DMS 273 (cell line): Measurements from ENCODE around the gene SLC34A3.

Experiments
- DNase-seq: peaks from one replicate; lab custom pipeline; 2025; ENCODE audit not compliant: unreplicated experiment; lab: John Stamatoyannopoulos, UW

Gene SLC34A3

DNA sequence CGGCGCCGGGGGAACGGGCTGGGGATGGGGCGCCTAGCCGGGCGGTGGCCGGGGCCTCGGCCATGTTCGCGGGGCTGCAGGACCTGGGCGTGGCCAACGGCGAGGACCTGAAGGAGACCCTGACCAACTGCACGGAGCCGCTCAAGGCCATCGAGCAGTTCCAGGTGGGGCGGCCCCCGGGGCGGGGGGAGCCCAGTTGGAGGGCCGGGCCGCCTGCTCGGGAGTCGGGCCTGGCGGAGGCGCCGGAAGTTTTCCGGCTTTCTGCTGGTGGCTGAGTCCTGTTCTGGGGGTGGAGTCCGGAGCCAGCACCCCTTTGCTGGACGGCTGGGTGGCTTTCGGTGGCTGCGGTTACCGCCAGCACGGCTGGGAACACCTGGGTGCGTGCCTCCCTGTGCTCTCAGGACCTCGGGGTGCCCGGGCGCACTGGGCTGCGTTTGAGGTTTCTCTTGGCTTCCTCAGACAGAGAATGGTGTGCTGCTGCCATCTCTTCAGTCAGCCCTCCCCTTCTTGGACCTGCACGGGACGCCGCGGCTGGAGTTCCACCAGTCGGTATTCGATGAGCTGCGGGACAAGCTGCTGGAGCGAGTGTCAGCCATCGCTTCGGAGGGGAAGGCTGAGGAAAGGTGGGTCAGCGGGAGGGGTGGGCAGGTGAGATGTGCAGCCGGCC is 24.9 kb downstream of the SLC34A3 start:
- DNase-seq = peak; percentile 74

DNA sequence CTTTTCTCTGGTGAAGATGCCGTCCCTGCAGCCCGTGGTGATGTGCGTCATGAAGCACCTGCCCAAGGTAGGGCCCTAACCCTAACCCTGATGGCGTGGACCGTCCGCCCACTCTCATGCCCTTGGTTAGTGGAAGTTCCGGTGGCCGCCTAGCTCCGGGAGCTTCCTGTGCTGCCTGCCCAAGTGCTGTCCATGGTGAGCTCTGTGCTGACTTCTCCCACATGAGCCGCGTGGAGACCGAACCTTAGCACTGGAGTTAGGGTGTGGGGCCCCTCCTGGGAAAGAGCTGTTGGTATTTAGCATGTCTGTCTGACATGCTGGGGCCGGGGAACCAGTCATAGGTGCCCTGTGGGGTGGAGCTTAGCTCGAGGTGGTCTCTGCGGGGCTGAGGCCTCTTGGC is 25.7 kb downstream of the SLC34A3 start:
- DNase-seq = no peak

DNA sequence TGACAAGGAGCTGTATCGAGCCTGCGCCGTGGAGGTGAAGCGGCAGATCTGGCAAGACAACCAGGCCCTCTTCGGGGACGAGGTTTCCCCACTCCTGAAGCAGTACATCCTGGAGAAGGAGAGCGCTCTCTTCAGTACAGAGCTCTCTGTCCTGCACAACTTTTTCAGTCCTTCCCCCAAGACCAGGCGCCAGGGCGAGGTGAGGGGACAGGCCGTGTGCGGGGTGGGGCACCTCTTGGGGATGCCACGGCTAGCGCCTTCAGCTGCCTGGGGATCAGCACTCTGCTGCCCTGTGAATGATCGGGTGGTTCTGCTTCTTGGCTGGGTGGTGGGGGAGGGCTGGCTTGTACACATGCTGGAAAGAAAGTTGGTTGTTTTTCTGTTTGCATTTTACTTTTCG is 26.2 kb downstream of the SLC34A3 start:
- no peak for DNase-seq

DNA sequence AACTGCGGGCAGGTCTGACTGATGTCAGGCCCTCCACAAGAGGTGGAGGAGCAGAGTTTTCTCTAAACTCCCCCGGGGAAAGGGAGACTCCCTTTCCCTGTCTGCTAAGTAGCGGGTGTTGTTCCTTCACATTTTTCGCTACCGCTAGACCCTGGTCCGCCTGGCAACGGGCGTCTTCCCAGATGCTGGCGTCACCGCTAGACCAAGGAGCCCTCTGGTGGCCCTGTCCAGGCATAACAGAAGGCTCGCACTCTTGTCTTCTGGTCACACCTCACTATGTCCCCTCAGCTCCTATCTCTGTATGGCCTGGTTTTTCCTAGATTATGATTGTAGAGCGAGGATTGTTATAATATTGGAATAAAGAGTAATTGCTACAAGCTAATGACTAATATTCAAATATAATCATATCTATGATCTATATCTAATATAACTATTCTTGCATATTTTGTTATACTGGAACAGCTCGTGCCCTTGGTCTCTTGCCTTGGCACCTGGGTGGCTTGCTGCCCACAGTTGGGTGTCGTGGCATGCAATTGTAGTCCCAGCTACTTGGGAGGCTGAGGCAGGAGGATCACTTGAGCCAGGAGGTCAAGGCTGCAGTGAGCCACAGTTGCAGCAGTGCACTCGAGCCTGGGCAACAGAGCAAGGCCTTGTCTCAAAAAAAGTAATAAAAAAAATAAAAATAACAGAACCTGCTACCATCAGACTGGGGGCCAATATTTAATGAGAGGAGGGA is 31.6 kb downstream of the SLC34A3 start:
- peak; percentile 67 for DNase-seq

DNA sequence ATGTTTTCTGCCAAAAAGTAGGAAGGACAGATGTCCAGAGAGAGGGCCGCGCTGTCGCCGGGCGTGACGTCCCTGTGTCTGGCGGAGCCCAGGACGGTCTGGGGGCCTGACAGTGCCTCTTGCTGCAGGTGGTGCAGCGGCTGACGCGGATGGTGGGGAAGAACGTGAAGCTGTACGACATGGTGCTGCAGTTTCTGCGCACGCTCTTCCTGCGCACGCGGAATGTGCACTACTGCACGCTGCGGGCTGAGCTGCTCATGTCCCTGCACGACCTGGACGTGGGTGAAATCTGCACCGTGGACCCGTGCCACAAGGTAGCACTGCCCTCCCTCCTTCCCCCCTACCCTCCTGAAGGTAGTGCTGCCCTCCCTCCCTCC is 32.2 kb downstream of the SLC34A3 start:
- no peak for DNase-seq

DNA sequence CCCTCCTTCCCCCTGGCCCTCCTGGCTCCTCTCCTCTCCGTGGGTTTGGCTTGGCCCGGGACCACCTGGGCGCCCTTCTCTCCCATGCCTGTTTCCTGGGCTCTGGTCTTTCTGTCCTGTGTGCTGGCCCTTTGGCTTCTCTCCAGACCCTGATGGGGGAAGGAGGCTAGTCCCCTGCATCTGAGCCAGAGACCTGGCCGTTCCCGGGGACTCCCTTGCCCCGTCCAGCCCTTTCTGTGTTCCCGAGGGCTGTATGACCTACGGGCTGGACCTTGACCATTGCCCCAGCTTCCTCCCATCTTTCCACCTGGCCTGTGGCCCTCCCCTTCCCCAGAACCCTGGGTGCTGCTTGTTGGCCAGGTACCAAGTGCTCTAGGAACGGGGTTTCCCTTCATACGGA is 32.8 kb downstream of the SLC34A3 start:
- DNase-seq = no peak

DNA sequence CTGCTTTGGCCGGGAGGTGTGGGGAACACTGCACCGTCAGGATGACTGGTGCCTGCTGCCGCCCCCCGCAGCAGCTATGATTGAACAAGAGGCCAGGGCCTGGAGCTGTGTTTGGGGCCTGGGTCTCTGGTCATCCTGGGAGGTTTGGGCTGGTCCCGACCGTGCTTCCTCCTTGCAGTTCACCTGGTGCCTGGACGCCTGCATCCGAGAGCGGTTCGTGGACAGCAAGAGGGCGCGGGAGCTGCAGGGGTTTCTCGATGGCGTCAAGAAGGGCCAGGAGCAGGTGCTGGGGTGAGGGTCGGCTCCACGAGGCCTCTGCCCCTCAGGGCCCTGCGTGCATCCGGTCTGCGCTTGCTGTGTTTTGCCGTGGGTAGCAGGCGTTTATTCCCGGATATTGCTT is 33.4 kb downstream of the SLC34A3 start:
- no peak for DNase-seq

DNA sequence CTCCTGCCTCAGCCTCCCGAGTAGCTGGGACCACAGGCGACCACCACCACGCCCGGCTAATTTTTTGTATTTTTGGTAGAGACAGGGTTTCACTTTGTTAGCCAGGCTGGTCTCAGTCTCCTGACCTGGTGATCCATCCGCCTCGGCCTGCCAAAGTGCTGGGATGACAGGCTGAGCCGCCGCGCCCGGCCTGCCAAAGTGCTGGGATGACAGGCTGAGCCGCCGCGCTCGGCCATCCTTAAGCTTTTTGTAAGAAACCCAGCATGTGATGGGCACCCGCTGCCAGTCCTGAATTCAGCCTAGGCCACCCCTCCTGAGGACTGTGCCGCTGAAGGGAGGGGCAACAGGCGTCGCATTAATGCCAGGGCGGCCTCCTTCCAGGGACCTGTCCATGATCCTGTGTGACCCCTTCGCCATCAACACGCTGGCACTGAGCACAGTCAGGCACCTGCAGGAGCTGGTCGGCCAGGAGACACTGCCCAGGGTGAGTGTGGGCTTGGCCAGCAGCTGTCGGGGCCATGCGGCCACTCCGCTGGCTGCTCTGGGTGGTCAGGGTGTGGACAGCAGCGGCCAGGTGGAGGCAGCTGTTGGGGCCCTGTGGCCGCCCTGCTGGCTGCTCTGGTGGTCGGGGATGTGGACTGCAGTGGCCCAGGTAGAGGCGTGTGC is 34.9 kb downstream of the SLC34A3 start:
- no peak for DNase-seq

DNA sequence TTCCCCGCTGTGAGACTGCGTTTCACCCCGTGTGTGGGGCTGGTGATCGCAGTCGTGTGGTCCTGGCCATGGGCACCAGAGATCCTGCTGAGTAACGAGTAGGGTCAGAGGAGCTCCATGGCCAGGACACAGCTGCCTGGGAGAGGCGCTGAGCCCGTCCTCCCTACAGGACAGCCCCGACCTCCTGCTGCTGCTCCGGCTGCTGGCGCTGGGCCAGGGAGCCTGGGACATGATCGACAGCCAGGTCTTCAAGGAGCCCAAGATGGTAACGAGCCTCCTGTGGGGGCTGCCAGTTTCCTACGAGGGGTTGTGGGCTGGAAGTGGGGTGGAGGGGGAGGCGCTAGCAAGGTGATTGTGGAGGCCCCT is 35.4 kb downstream of the SLC34A3 start:
- DNase-seq = no peak

DNA sequence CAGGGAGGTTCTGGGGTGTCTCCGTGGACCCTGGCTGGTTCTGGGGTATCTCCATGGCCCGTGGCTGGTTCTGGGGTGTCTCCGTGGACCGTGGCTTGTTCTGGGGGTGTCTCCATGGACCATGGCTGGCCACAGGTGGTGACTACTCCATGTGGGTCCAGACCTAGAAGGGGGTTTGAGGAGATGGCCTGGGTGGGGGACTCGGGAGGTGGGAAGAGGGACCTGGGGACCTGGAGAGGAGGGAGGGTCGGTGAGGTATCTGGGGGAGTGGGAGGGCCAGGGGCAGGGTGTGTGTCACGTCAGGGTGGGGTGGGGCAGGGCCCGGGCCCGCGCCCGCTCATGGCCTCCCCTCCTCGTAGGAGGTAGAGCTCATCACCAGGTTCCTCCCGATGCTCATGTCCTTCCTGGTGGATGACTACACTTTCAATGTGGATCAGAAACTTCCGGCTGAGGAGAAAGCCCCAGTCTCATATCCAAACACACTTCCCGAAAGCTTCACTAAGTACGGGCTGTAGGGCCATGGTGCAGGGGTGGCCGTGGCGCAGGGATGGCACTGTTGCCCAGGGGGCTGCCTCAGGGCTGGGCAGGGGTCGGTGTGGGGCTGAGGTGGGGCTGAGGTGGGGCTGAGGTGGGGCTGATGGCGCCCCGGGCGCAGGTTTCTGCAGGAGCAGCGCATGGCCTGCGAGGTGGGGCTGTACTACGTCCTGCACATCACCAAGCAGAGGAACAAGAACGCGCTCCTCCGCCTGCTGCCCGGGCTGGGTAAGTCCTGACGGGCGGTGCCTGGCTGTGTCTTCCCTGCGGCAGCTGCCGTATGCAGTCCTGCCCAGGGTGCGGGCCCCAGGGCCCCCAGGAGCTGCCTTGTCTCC is 36.1 kb downstream of the SLC34A3 start:
- DNase-seq = no peak

DNA sequence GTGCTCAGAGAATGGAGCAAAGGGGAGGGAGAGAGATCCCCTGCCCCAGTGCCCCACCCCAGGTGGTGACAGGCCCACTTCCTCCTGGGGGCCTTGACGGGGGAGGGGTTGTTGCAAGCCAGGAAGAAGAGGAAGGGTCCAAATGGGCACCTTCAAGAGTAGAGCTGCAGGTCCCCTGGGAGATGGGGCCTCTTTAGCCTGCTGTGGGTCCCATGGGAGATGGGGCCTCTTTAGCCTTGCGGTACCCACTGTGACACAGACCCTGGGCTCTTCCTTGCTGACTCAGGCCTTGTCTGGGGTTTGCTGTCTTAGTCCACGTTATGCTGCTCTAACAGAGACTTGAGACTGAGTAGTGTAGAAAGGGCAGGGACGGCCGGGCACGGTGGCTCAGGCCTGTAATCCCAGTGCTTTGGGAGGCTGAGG is 37.2 kb downstream of the SLC34A3 start:
- DNase-seq = no peak

DNA sequence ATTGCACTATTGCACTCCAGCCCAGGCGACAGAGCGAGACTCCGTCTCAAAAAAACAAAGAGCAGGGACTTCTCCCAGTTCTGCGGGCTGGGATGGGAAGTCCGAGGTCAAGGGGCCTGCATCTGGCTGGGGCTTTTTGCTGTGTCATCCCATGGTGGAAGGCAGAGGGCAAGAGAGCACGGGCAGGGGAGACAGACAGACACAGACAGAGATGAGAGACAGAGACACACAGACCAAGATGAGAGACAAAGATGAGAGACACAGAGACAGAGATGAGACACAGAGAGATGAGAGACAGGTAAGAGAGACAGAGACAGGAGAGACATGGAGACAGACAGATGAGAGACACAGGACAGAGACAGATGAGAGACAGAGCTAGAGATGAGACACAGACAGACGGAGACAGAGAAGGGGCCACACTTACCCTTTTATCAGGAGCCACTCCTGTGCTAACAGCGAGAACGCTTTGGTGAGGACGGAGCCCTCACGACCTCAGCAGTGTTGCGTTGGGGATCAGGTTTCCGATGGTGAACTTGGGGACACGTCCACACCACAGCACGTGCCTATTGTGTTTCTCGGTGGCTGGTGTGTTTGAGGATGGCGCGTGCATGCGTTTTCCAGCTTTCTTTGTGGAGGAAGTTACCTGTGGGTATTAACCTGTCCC is 38.0 kb downstream of the SLC34A3 start:
- no peak for DNase-seq

DNA sequence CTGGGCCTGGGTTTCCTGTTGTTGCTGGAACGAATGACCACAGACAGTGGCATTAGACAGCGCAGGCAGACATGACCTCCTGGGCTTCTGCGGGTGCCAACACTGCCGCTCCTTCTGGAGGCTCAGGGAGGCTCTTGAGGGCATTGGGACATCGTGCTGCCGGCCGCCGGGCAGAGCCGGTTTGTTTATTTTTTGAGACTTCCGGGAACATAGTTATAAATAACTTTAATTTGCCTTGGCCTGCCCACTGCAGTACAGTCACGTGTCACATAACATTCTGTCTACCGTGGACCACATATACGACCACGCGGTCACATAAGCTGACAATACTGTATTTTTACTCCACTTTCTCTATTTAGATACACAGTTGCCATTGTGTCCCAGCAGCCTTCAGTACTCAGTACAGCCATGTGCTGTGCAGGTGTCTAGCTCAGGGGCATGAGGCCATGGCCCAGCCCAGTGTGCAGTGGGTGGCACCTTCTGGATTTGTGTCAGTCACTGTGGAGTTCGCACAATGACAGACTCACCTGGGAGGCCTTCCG is 38.6 kb downstream of the SLC34A3 start:
- DNase-seq = no peak

DNA sequence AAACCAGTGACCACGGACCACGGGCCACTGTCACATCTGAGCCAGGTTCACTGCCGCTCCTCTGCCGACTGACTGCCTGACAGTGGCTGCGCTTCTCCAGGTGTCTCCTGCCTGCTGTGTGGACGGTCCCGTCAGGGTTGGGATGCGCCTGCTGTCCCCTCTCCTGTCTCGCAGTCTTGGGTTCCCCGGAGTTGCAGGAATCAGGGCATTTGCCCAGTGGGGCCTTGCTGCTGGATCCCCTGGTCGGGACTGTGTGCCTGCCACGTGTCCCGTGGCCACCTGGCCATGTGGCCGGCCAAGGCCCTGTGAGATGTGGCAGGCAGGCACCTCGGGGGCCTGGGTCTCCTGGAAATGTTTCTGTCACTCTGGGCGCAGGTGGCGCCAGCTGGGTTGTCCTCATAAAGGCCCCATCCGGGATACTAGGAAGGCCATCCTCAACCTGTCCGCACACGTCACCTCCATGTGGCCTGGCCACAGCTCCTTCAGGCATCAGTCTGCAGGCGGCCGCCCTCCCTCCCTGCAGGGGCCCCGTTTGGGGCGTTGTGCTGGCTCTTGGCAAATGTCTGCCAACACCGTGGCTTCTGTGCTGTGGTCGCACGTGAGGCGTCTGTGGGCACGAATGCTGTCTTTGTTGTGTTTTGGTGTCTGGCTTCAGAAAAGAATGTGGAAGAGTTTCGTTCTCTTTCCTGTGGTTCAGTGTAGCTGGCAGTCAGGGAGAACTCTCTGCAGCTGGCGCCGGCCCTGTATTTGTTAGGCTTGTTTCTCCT is 40.4 kb downstream of the SLC34A3 start:
- DNase-seq = no peak

DNA sequence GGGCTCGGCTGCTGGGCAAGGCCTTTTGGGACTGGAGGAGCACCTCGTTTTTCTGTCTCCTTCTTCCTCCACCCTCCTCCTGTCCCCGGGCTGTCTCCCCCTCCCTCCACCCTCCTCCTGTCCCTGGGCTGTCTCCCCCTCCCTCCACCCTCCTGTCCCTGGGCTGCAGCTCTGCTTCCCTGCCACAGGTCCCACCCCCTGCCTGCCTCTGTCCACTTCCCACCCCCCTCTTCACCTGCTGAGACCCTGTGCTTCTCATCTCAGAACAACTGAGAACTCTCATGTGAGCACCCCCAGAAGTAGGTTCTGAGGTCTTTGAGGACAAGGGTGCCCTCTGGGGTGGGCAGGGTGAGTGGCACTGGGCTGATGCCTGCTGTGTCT is 41.0 kb downstream of the SLC34A3 start:
- DNase-seq = no peak

DNA sequence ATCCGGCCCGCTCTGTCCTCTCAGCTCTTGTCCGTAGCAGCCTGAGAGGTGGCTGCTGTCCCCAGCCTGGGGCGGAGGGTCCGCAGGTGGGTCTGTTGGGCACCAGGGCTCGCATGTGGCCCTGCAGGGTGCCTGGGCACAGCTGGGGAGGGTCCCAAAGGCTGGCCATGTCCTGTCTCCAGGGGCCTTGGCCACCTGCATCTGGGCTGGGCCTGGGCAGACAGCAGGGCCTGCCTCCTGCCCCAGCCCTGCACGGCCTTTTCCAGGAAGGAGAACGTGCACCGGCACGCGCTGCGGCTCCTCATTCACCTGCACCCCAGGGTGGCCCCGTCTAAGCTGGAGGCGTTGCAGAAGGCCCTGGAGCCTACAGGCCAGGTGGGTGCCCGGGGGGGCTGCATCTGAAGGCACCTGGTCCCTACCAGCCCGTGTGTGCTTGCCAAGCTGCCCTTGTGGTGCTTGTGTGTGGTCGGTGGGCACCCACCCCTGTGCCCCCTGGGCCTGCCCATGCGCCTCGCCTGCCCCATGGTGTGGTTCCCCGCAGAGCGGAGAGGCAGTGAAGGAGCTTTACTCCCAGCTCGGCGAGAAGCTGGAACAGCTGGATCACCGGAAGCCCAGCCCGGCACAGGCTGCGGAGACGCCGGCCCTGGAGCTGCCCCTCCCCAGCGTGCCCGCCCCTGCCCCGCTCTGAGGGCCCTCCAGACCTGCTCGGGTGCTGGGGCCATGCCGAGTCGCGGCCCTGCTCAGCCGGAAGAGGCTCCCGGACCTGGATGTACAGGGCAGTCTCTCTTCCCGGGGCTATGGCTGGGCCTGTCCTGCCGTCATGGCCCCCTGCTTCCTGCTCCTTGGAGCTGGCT is 41.8 kb downstream of the SLC34A3 start:
- DNase-seq = no peak

DNA sequence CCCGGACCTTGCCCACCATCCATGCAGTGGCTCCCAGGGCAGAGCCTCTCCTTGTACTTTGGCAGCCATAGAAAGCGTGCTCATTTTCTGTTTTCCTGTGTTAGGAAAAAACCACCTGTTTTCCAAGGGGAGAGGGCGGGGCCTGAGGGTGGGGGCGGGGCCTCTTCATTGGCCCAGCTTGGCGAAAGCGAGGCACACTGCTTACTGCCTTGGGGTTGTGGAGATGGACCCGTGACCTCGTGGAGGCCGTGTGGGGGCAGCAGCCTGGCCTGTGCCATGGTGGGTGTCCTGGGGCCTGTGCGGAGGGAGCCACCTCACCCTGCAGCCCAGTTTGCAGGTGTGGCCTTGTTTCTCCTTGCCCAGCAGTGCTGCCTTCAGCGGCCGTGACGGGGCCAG is 42.4 kb downstream of the SLC34A3 start:
- no peak for DNase-seq

DNA sequence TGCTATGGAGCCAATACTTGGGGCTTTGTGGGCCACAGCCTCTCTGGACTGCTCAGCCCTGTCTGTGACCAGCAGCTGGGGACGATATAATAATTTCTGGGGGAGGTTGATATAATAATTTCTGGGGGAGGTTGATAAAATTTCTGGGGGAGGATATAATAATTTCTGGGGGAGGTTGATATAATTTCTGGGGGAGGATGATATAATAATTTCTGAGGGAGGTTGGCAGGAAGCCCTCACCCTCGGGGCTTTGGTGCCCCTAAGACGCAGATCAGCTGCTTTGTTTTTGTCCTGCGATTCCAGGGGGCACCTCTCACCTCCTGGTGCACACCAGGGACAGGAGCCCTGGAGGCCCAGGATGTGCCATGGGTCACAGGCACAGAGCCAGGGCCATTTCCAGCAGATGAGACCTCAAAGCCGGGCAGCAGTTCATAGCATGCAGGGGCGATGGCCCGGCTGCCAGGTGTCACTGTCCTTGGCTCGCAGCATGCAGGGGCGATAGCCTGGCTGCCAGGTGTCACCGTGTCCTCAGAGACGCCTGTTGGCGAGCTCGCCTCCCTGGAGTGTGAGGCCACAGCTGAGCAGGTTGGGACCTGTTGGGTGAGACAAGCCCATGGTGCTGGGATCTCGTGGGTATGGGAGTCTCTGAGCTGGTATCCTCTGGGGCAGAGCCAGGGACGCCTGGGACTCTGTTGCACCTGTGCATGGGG is 43.1 kb downstream of the SLC34A3 start:
- DNase-seq = no peak
